AG10803 (cell line): Measurements from ENCODE around the gene HCN1.

Source experiments
- DNase-seq: peaks from one replicate; pipeline ENCODE4 v3.0.0; 2010; ENCODE audit warnings: low read depth
- H3K4me3 ChIP-seq: 2 replicates; pipeline ENCODE4 v1.5.1; 2011; ENCODE audit warnings: mild to moderate bottlenecking, low read length, control low read depth
- TF ChIP-seq, protein P1 (sequence below): conservative IDR thresholded peaks from 2 replicates; pipeline ENCODE4 v1.5.1; 2011; ENCODE audit warnings: mild to moderate bottlenecking, low read length, control low read depth, inconsistent platforms

The HCN1 gene

DNA sequence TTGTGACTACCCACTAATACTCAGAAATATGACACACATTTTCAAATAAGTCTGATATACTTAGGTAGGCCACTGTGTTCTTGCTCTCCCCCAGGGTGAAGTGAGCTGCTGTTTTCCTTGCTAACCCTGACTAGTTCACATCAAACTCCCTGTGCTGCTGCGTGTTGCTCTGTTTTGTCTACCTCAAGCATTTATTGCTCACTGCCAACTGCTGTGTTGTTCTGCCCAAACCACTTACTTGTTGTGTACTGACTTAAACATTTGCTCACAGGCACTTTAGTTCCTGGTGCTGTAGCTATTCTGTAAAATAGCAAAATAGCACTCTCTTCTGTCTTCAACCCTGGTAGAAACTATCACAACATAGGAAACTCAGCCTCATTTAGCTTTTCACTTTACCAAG, 255.7 kb downstream of the HCN1 start:
- no peak overlapping the region for H3K4me3 ChIP-seq
- TF ChIP-seq, protein P1, sequence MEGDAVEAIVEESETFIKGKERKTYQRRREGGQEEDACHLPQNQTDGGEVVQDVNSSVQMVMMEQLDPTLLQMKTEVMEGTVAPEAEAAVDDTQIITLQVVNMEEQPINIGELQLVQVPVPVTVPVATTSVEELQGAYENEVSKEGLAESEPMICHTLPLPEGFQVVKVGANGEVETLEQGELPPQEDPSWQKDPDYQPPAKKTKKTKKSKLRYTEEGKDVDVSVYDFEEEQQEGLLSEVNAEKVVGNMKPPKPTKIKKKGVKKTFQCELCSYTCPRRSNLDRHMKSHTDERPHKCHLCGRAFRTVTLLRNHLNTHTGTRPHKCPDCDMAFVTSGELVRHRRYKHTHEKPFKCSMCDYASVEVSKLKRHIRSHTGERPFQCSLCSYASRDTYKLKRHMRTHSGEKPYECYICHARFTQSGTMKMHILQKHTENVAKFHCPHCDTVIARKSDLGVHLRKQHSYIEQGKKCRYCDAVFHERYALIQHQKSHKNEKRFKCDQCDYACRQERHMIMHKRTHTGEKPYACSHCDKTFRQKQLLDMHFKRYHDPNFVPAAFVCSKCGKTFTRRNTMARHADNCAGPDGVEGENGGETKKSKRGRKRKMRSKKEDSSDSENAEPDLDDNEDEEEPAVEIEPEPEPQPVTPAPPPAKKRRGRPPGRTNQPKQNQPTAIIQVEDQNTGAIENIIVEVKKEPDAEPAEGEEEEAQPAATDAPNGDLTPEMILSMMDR, result no peak
- DNase-seq, result no peak

DNA sequence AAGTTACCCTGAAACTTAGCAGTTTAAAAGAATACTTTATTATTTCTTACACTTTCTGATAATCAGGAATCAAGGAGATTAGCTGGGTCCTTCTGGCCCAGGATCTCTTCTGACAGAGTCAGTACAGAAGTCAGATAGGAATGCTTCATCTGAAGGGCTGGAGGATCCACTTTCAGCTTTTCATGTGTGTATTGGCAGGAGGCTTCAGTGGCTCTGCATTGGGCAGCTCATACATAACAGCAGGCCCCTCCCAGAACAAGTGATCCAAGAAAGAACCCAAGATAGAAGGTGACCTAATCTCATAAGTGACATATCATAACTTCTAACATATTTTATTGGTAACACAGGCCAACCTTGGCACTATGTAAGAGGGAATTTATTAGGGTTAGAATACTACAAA, 258.4 kb downstream of the HCN1 start:
- no peak overlapping the region for H3K4me3 ChIP-seq
- no peak for DNase-seq
- TF ChIP-seq, protein P1, result no peak

DNA sequence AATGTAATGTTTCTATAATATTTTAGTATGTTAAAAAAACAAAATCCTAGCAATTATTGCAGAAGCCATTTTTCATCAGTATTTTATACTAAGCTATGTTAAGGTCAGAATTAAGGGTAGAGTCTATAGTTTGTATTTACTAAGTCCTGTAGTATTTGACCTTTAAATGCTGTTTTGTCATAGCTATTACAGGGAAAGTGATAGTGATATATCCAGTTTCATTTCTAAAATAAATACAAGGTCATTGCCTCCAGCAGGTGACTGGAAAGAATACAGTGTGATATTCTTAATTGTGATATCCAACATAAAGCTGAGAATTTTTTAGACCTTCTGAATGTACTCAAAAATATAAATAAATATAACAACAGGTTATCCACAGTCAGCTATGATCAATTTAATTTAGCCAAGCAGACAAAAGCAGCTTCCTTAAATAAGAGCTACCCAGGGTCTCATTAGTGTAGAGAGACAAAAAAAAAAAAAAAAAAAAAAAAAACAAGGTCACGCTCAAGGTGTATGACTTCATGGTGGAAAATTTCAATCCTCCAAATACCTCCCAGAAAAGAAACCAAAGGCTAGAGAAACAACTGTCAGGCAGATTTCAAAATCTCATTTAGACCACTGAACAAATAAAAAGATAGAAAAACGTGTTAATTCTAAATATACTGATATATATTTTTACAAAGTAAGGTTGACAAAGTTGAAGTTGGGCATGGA, 278.7 kb downstream of the HCN1 start:
- no peak for DNase-seq
- no peak overlapping the region for H3K4me3 ChIP-seq
- TF ChIP-seq, protein P1, result no peak

DNA sequence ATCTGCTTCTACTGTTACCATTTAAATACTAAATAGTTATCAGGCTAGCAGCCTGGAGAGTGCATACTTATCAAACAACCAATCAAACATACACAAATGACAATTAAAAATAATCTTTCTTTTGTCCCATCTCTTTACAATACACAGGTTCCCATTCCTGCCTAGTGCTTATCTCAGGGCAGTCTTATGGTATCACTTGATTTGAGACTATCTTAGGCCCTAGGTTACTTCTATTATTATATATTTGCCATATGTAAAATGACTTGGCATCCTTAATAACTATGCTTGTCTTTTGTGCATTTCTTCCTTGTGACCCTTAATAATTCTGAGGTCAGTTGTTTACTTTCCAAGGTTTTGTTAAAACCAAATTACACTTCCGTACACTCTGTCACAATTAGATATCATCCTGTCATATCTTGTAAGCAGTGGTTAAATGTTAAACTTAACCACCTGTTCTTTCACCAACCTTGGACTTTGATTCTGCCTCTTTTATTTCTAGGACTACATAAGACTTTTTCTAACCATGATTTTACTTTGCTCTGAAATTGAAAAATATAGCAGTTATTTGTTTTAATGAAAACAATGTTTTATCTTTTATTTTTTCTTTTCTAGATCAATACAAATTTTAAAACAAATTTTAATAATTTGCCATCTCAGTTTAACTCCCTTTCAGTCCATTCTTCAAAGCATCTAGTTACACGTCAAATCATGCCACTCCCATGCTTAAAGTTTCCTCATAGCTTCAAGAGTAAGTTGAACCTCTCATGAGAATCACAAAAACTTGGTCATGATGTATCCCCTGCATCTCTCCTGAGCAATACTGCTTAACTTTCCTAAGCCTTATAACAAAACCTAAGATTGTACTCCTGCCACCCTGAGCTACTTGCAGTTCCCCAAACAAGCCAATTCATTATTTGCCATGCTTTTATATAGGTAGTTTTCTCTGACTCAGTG, 281.3 kb downstream of the HCN1 start:
- no peak for DNase-seq
- TF ChIP-seq, protein P1, result no peak
- H3K4me3 ChIP-seq, result no peak overlapping the region

DNA sequence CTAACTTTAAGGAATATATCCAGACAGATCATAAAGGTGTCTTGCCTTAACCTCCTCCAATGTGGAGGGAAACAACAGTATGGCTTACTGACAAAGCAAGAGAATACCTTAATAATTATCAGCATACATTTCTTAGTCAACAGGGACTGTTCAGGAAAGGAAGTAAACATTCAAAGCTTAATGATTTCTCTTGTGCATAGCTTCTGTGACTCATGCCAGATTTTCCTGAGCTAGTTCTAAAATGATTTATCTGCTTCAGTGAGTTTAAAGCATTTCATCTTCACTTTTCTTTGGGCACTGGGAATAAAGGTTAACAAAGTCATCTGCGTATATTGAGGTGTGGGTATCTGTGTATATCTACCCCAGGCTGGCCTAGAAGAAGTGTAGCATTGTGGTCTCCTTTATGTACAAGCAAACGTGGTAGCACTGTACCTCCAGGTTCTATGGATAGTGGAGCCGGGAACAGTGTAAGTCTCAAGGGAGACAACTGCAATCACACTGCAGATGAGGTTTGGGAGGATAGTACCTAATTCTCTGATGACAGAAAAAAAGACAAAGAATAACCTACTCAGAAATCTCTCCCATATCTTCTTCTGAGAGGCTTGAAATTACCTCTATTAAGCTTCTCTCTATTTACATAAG, 284.1 kb downstream of the HCN1 start:
- no peak for DNase-seq
- H3K4me3 ChIP-seq, result no peak overlapping the region
- TF ChIP-seq, protein P1, result no peak

DNA sequence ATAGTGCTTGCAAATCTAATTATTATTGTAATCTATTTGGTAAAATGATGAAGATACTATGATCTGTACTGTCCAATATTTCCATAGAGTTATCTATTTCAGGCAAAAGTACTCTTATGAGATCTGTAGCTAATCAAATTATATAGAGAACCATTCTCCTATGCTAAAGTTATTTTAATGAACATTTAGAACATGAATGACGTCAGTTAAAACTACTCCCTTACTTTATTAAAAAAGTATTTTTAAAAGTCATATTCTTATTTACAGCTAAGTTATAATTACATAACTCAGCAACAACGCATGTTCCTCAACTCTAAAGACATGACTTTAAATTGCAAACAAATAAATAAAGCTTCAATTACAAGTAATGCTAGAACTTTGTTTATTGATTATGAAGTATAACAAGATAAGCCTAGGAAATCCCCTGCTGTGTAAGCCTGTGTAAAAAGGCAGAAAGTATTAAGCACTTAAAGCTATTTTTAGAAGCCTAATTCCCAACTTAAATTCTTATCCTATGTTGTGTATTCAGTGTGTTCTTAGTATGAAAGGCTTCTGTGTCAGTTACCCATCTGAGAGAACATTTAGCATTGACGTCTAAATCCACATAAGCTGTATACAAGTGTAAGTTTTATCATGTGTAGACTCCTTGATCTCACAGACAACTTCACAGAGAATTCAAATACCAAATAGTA, 285.7 kb downstream of the HCN1 start:
- H3K4me3 ChIP-seq, result no peak overlapping the region
- no peak for DNase-seq
- TF ChIP-seq, protein P1, result no peak
